Measurements from ENCODE around the gene TMED9.
"Not testable (repeated sequence)": the region's sequence is repeated elsewhere in the genome, so short reads cannot be mapped to it uniquely, and the experiment has no call there.

Gene TMED9

DNA sequence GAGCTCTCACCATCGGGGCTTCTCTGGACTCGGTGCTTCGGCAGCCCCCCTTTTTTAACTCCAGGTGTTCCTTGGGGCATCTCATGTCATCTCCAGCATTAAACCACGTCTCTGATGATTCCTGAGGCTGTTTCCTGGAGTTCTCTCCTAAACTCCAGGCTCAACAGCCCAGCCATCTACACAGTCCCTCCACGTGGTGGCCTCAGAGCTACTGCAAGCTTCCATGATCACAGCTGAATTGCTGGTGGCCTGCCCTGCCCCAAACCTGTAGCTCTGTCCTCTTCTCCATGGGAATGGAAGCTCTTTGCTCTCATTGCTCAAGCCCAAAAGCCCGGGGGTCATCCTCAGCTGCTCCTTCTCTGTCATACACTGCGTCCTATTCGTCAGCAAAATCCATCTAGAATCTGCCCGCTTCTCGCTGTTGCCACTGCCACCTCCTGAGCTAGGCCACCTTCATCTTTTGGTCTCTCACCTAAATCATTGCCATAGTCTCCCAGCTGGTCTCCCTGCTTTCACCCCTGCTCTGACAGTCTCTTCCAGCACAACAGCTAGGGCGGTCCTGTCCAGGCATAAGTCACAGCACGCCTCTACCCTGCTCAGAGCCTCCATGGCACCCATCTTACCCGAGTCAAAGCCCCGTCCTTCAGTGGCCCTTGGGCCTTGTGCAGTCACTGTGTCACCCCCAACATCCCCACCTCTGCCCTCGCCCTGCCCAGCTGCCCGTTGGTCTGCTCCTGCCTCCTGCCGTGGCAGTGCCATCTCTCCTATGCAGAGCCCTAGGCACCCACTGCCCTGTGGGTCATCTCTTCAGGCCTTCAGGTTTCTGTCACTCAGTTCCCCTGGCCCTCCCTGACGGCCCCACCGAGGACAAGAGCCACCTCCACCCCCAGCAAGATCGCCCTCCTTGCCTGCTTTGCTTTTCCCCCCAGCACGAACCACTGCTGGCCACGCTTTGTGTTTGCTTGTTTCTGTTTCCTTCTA is 14.4 kb downstream of the TMED9 start:
- DNase-seq (ENCODE audit: low spot score) = peak; percentile 26

DNA sequence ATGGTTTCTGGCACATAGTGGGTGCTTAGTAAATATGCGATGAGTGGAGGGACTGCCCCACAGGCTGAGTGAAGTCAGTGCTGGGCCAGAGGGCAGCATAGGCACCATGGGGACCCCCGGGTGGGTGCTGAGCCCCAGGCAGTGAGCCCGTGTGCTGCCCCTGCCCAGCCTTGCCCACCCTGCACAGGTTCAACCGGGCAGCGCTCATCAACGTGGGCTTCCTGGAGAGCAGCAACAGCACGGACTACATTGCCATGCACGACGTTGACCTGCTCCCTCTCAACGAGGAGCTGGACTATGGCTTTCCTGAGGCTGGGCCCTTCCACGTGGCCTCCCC is 15.1 kb downstream of the TMED9 start:
- DNase-seq (ENCODE audit: low spot score) = no peak

GRCh38 chr5:177607452-177608192 is 15.6 kb downstream of the TMED9 start:
- peak; percentile 85 for DNase-seq (ENCODE audit: low spot score)

DNA sequence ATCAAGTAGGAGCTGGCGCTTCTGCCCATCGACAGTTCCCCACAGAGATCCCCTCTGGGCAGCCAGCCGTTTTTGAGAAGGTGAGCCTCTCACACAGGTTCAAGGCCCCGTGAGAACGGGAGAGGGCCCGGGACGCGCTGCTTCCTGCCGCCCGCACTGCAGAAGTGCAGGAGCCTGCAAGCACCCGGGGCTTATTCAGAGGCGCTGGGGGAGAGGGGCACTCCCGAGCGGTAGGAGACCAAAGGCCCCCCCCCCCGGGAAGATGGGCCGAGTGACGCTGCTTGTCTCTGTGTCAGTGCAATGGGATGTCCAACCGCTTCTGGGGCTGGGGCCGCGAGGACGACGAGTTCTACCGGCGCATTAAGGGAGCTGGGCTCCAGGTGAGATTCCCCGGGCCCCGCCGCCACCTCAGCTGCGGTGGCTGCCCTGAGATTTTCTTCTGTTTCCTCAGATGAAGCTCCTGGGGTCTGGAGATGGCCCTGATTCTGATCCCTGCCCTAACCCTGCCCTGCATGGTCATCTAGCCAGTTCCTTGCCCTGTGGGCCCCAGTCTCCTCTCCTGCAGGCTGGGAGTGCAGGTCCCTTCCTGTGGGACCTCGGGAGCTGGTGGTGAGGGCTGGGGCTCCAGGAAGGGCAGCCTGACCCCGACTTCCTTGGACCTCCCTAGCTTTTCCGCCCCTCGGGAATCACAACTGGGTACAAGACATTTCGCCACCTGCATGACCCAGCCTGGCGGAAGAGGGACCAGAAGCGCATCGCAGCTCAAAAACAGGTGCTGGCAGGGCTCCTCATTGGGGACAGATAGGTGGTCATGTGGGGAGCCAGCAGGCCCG is 16.5 kb downstream of the TMED9 start:
- no peak for DNase-seq (ENCODE audit: low spot score)

DNA sequence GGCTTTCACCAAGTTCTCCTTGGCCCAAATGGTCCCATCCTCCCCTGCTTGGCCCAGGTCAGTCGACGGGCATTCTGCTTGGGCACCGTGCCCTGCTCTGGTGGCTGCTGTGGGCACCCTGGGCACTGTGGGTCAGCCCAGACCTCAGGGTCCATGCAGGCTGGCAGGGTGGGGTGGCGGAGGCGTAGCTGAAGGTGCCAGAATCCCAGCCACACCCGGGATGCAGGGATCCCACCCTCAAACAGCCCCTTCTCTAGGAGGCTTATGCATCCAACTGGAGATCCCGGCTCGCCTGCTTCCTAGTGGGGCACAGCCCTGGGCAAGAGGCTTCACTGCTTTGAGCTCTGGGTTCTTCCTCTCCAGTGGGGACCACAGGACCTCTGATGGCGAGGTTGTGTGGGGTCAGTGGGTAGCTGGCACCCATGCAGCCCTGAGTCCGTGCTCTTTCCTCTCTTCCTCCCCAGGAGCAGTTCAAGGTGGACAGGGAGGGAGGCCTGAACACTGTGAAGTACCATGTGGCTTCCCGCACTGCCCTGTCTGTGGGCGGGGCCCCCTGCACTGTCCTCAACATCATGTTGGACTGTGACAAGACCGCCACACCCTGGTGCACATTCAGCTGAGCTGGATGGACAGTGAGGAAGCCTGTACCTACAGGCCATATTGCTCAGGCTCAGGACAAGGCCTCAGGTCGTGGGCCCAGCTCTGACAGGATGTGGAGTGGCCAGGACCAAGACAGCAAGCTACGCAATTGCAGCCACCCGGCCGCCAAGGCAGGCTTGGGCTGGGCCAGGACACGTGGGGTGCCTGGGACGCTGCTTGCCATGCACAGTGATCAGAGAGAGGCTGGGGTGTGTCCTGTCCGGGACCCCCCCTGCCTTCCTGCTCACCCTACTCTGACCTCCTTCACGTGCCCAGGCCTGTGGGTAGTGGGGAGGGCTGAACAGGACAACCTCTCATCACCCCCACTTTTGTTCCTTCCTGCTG is 17.4 kb downstream of the TMED9 start:
- DNase-seq (ENCODE audit: low spot score) = no peak

GRCh38 chr5:177610131-177610769 is 18.2 kb downstream of the TMED9 start:
- DNase-seq (ENCODE audit: low spot score) = no peak

DNA sequence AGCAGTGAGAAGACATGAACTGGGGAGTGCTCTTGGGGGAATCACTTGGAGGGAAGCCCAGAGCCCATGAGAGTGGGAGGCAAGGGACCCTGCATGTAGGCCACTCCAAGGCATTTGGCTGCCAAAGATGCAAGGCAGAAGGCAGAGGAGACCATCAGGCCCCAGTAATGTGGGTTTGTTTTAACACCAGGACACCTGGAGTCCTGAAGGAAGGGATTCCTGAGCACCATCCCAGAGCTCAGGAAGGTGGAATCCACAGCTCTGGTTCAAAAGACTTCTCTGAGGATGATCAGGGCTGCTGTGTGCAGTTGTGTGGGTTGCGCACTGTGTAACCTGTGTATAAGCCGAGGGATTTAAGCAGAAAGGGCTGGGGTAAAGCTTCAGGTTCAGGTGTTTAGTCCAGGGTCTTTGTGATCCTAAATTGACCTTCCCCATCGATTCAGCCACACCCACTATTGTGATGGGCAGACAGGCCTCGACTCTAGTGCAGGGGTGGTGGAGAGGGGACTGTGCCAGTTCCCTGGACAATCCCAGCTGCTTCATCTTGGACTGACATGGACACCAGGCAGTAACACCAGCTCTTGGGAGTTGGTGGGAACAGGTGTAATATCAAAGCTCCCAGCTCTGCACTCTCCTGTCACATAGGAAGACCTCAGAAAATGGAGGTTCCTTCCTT is 18.9 kb downstream of the TMED9 start:
- DNase-seq (ENCODE audit: low spot score) = no peak

DNA sequence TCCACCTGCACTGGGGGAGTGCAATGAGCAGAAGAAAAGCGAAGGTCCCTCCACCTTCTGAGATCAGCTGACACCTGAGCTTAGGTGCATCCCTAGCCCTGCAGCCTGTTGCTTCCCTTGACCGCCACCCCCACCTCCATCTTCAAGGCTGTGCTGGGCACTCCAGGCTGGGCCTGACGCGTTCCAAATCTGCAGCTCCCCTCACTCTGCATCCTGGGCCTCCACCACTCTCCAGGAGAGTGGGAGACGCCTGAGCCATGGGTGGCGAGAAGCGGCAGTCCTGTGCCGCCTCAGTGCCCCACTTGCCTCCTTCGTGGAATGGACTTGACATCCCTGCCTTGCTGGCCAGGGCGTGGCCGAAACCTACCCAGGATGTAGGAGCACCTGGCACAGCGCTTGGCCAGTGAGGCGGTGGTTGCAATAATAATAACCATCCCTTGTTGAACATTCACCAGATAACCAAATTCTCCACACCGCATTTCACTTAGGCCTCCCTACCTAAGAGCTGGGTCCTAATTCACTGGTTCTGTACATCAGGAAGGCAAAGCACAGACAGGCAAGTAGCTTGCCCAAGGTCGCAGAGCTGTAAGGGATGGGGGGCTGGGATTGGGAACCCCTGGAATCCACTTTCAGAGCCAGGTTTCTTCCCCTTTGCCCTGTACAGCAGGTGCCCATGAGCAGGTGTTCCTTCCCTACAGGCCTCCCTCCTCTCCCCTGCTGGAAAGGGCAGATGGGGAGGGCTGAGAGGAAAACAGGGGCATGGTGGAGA is 19.6 kb downstream of the TMED9 start:
- no peak for DNase-seq (ENCODE audit: low spot score)

DNA sequence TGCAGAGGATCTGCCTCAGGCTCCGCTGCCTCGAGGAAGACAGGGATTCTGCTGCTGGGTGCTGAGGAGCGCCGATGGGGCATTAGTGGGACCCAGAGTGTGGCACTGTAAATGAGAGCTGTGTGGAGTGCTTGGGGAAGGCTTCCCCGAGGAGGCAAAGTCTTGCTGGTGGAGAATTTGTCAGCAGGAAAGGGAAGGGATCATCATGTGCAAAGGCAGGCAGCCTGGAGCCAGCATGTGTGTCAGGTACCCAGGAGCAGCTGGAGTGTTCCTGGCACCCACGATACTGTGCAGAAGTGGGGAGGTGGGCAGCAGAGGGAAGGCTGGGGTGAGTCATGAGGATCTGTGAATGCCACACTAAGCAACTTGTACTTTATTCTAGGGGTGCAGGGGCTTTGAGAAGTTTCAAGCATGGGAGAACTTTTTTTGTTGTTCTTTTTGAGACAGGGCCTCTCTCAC is 20.2 kb downstream of the TMED9 start:
- DNase-seq (ENCODE audit: low spot score) = no peak

GRCh38 chr5:177620560-177620959 is 28.6 kb downstream of the TMED9 start:
- no peak for DNase-seq (ENCODE audit: low spot score)

GRCh38 chr5:177624172-177624571 is 32.2 kb downstream of the TMED9 start:
- DNase-seq (ENCODE audit: low spot score) = not testable (repeated sequence)

- not testable (repeated sequence) for DNase-seq (ENCODE audit: low spot score)
These were observed 38.2 kb downstream of the TMED9 start for GRCh38 chr5:177630186-177630585.

- not testable (repeated sequence) for DNase-seq (ENCODE audit: low spot score)
These were observed 42.9 kb downstream of the TMED9 start for GRCh38 chr5:177634912-177635311.

DNA sequence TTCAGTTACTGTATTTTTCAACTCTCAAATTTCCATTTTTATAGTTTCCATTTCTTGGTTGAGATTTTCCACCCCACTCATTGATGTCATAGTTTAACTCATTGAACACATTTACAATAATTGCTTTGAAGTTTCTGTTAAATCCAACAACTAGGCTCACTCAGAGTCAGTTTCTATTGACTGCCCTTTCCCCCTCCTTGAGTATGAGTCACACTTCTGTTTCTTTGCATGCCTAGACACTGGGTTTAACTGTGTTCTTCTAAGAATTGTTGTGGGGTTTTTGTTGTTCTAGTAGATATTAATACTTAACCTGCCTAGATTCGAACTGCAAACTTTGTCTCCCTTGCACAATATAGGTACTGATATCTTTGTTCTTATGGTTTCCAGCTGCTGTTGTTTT is 53.5 kb downstream of the TMED9 start:
- not testable (repeated sequence) for DNase-seq (ENCODE audit: low spot score)
